GM10266 (cell line): ENCODE measurements around the gene KATNB1.

Source experiments
- DNase-seq: peaks from one replicate; pipeline ENCODE4 v3.0.0; 2012; ENCODE audit errors: extremely low spot score
- CTCF ChIP-seq: IDR thresholded peaks from 2 replicates; pipeline ENCODE4 v1.5.1; 2012; ENCODE audit warnings: mild to moderate bottlenecking, low read depth; ENCODE audit not compliant: control insufficient read depth, insufficient read depth; ENCODE audit errors: missing control alignments

Gene KATNB1

GRCh38 chr16:57749856-57750452 lies 14.4 kb downstream of the KATNB1 start:
- TF ChIP-seq CTCF = no peak
- DNase-seq = no peak

- DNase-seq = no peak
- no peak for TF ChIP-seq CTCF
Observed at GRCh38 chr16:57750796-57751538, 15.4 kb downstream of the KATNB1 start.

GRCh38 chr16:57751539-57752202 lies 16.1 kb downstream of the KATNB1 start:
- TF ChIP-seq CTCF = no peak
- no peak for DNase-seq

- TF ChIP-seq CTCF = no peak
- no peak for DNase-seq
Observed at GRCh38 chr16:57752203-57752580, 16.6 kb downstream of the KATNB1 start.

- no peak for TF ChIP-seq CTCF
- DNase-seq = no peak
Observed at GRCh38 chr16:57752581-57753447, 17.2 kb downstream of the KATNB1 start.

GRCh38 chr16:57753448-57754353 lies 18.1 kb downstream of the KATNB1 start:
- no peak for TF ChIP-seq CTCF
- no peak for DNase-seq
